Measurements from ENCODE around the gene WASF2.

The WASF2 gene

DNA sequence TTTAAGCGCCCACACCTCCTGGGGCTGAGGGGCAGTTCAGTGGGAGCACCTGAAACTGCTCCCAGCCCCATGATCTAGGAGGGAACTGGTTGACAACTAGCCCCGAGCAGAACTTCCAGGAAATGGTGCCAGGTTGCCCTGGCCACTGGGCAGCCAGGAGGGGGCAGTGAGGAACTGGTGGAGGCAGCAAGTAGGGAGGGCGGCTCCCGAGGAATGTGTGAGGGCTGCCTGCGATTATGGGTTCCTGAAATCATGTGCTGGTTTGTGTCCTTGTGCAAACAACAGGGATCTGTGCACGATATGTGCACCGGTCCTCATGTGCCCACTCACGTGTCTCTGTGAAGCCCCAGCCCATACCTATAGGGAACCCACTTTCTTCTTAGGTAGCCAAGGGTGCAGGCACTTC is 87.6 kb downstream of the WASF2 start:
- H3K36me3 ChIP-seq (ENCODE audit: control insufficient read depth in 2 of 2, insufficient read depth in 2 of 2, low read length in 2 of 2), result peaks cover 3 to 7% of the 10 kb centered on the region in 2 donors
- H3K4me3 ChIP-seq (ENCODE audit: low read length in 2 of 2), result peak overlapping the region in 1 of 2 donors; percentile 15
- peak overlapping the region in 1 of 2 donors; percentile 23 for H3K9ac ChIP-seq (ENCODE audit: low read length in 2 of 2)
- peaks cover 0 to 3% of the 10 kb centered on the region in 2 donors for H3K27me3 ChIP-seq (ENCODE audit: control insufficient read depth in 1 of 2, insufficient read depth in 2 of 2, low read length in 2 of 2)
- peaks cover 63% of the 10 kb centered on the region for H3K4me1 ChIP-seq (ENCODE audit: control insufficient read depth, insufficient read depth, low read length)
- H3K27ac ChIP-seq (ENCODE audit: low read length), result peak overlapping the region; percentile 81
- no peaks in the 10 kb centered on the region for H3K9me3 ChIP-seq (ENCODE audit: control insufficient read depth in 2 of 2, low read length in 2 of 2)

GRCh38 chr1:27400963-27401341 is 89.0 kb downstream of the WASF2 start:
- Histone ChIP-seq H3K36me3 (ENCODE audit: control insufficient read depth in 2 of 2, insufficient read depth in 2 of 2, low read length in 2 of 2) (no peaks in the 10 kb centered on the region), H3K4me3 (ENCODE audit: low read length in 2 of 2) (no peak overlapping the region), H3K4me1 (ENCODE audit: control insufficient read depth, insufficient read depth, low read length) (peaks cover 53% of the 10 kb centered on the region), H3K27ac (ENCODE audit: low read length) (no peak overlapping the region), H3K9me3 (ENCODE audit: control insufficient read depth in 2 of 2, low read length in 2 of 2) (no peaks in the 10 kb centered on the region), H3K27me3 (ENCODE audit: control insufficient read depth in 1 of 2, insufficient read depth in 2 of 2, low read length in 2 of 2) (peaks cover 0 to 3% of the 10 kb centered on the region in 2 donors), H3K9ac (ENCODE audit: low read length in 2 of 2) (no peak overlapping the region)

DNA sequence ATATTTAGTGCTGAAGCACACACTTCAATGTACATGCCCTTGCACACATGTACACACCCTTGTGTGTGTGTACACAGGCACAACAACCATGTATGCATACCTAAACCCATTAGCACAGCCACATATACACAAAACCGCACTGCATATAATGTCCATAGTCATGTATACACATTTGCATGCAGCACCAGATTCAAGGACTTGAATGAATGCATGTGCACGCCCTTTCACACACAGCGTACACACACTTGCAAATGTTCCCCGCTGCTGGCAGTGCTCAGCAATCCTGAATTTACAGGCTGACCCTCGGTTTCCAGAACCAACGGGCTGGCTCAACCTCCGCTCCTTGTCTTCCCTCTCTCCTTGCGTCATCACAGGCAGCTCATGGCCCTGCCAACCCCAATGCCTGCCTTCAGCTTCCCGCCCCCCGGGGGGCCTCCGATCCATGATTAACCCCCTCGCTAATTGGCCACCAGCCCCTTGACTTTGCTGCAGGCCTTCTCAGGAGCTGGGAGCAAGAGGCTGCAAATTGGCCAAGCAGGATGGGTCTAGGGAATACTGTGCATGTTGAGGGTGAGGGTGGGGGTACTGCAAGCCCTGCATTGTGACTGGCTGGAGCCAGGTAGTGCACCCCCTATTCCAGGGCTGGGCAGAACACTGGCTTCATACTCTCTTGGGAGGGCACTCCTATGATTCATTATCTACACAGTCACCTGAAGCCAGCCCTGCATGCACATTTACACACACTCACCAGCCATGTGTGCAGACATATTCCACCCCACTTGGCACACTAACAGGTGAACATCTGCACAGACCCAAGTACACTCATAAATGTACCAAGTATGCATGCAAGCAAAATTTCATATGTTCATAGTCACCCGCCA is 89.6 kb downstream of the WASF2 start:
- no peaks in the 10 kb centered on the region for H3K9me3 ChIP-seq (ENCODE audit: control insufficient read depth in 2 of 2, low read length in 2 of 2)
- no peak overlapping the region for H3K4me3 ChIP-seq (ENCODE audit: low read length in 2 of 2)
- peaks cover 47% of the 10 kb centered on the region for H3K4me1 ChIP-seq (ENCODE audit: control insufficient read depth, insufficient read depth, low read length)
- peaks cover 0 to 3% of the 10 kb centered on the region in 2 donors for H3K27me3 ChIP-seq (ENCODE audit: control insufficient read depth in 1 of 2, insufficient read depth in 2 of 2, low read length in 2 of 2)
- H3K27ac ChIP-seq (ENCODE audit: low read length), result no peak overlapping the region
- no peak overlapping the region for H3K9ac ChIP-seq (ENCODE audit: low read length in 2 of 2)
- H3K36me3 ChIP-seq (ENCODE audit: control insufficient read depth in 2 of 2, insufficient read depth in 2 of 2, low read length in 2 of 2), result no peaks in the 10 kb centered on the region

- Histone ChIP-seq H3K27ac (ENCODE audit: low read length) (no peak overlapping the region), H3K9me3 (ENCODE audit: control insufficient read depth in 2 of 2, low read length in 2 of 2) (no peaks in the 10 kb centered on the region), H3K9ac (ENCODE audit: low read length in 2 of 2) (no peak overlapping the region), H3K27me3 (ENCODE audit: control insufficient read depth in 1 of 2, insufficient read depth in 2 of 2, low read length in 2 of 2) (peaks cover 0 to 3% of the 10 kb centered on the region in 2 donors), H3K36me3 (ENCODE audit: control insufficient read depth in 2 of 2, insufficient read depth in 2 of 2, low read length in 2 of 2) (no peaks in the 10 kb centered on the region), H3K4me3 (ENCODE audit: low read length in 2 of 2) (no peak overlapping the region), H3K4me1 (ENCODE audit: control insufficient read depth, insufficient read depth, low read length) (peaks cover 40% of the 10 kb centered on the region)
Measured at GRCh38 chr1:27399251-27400025, 90.5 kb downstream of the WASF2 start.

GRCh38 chr1:27398405-27399149 is 91.4 kb downstream of the WASF2 start:
- Histone ChIP-seq H3K4me1 (ENCODE audit: control insufficient read depth, insufficient read depth, low read length) (peaks cover 32% of the 10 kb centered on the region), H3K9me3 (ENCODE audit: control insufficient read depth in 2 of 2, low read length in 2 of 2) (no peaks in the 10 kb centered on the region), H3K4me3 (ENCODE audit: low read length in 2 of 2) (no peak overlapping the region), H3K27me3 (ENCODE audit: control insufficient read depth in 1 of 2, insufficient read depth in 2 of 2, low read length in 2 of 2) (peaks cover 0 to 3% of the 10 kb centered on the region in 2 donors), H3K36me3 (ENCODE audit: control insufficient read depth in 2 of 2, insufficient read depth in 2 of 2, low read length in 2 of 2) (no peaks in the 10 kb centered on the region), H3K9ac (ENCODE audit: low read length in 2 of 2) (peak overlapping the region in 1 of 2 donors; percentile 42), H3K27ac (ENCODE audit: low read length) (no peak overlapping the region)

DNA sequence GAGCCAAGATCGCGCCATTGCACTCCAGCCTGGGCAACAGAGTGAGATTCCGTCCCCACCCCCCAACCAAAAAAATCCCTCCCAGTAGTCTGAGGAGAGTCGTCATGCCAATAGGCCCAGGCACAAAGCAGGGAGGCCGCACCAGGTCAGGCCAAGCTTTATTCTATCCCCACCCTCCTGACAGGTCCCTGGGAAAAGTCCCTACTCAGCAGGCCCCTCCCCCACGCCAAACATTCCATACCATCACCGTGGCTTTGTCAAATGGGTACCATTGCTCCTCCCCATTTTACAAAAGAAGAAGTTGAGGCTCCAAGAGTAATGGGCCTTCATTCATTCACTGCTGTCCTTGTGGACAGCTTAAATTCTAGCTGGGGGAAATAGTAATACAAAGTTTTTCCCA is 92.2 kb downstream of the WASF2 start:
- H3K27ac ChIP-seq (ENCODE audit: low read length), result no peak overlapping the region
- peaks cover 25% of the 10 kb centered on the region for H3K4me1 ChIP-seq (ENCODE audit: control insufficient read depth, insufficient read depth, low read length)
- H3K4me3 ChIP-seq (ENCODE audit: low read length in 2 of 2), result no peak overlapping the region
- peaks cover 0 to 3% of the 10 kb centered on the region in 2 donors for H3K27me3 ChIP-seq (ENCODE audit: control insufficient read depth in 1 of 2, insufficient read depth in 2 of 2, low read length in 2 of 2)
- no peaks in the 10 kb centered on the region for H3K9me3 ChIP-seq (ENCODE audit: control insufficient read depth in 2 of 2, low read length in 2 of 2)
- no peaks in the 10 kb centered on the region for H3K36me3 ChIP-seq (ENCODE audit: control insufficient read depth in 2 of 2, insufficient read depth in 2 of 2, low read length in 2 of 2)
- H3K9ac ChIP-seq (ENCODE audit: low read length in 2 of 2), result no peak overlapping the region

DNA sequence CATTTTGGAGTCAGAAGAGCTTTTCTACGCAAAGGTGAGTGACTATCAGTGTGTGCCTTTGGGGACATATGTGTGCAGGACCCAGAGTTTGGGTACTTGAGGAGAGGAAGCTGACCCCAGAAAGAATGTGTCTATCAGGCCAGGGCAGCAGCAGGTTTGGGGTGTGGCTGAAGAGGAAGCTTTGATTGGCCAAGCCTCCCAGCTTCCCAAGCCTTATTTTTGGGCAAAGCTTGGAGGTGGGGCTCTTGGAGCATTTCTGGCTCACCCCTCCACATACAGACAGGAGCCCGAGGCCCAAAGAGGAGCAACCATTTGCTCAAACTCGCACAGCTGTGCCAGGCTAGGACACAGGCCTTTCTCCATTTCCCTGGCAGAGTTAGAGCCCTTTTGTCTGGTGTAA is 92.9 kb downstream of the WASF2 start:
- peaks cover 0 to 3% of the 10 kb centered on the region in 2 donors for H3K27me3 ChIP-seq (ENCODE audit: control insufficient read depth in 1 of 2, insufficient read depth in 2 of 2, low read length in 2 of 2)
- peaks cover 25% of the 10 kb centered on the region for H3K4me1 ChIP-seq (ENCODE audit: control insufficient read depth, insufficient read depth, low read length)
- no peaks in the 10 kb centered on the region for H3K36me3 ChIP-seq (ENCODE audit: control insufficient read depth in 2 of 2, insufficient read depth in 2 of 2, low read length in 2 of 2)
- no peak overlapping the region for H3K27ac ChIP-seq (ENCODE audit: low read length)
- H3K9ac ChIP-seq (ENCODE audit: low read length in 2 of 2), result no peak overlapping the region
- H3K4me3 ChIP-seq (ENCODE audit: low read length in 2 of 2), result no peak overlapping the region
- H3K9me3 ChIP-seq (ENCODE audit: control insufficient read depth in 2 of 2, low read length in 2 of 2), result no peaks in the 10 kb centered on the region

GRCh38 chr1:27395441-27396195 is 94.3 kb downstream of the WASF2 start:
- peaks cover 0 to 3% of the 10 kb centered on the region in 2 donors for H3K27me3 ChIP-seq (ENCODE audit: control insufficient read depth in 1 of 2, insufficient read depth in 2 of 2, low read length in 2 of 2)
- no peak overlapping the region for H3K9ac ChIP-seq (ENCODE audit: low read length in 2 of 2)
- no peaks in the 10 kb centered on the region for H3K36me3 ChIP-seq (ENCODE audit: control insufficient read depth in 2 of 2, insufficient read depth in 2 of 2, low read length in 2 of 2)
- H3K4me1 ChIP-seq (ENCODE audit: control insufficient read depth, insufficient read depth, low read length), result peaks cover 27% of the 10 kb centered on the region
- H3K4me3 ChIP-seq (ENCODE audit: low read length in 2 of 2), result no peak overlapping the region
- H3K27ac ChIP-seq (ENCODE audit: low read length), result no peak overlapping the region
- no peaks in the 10 kb centered on the region for H3K9me3 ChIP-seq (ENCODE audit: control insufficient read depth in 2 of 2, low read length in 2 of 2)

DNA sequence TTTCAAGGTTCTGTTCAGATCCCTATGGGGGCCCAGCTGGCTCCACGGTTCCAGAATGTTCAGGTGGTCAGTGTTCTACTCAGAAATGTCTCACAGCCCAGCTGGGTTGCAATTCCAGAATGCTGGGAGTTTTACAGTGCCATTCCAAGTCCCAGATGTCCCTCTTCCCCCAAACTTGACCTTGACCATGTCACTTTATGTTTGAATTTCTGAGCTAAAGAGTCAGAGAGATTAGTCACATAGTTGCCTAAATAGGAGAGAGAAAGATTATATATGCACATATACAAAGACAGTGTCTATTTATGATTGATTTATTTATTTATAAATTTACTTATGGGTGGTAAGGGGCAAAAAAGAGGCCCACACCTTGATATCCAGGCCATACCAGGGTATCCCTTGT is 95.0 kb downstream of the WASF2 start:
- Histone ChIP-seq H3K4me3 (ENCODE audit: low read length in 2 of 2) (no peak overlapping the region), H3K27me3 (ENCODE audit: control insufficient read depth in 1 of 2, insufficient read depth in 2 of 2, low read length in 2 of 2) (peaks cover 0 to 3% of the 10 kb centered on the region in 2 donors), H3K9me3 (ENCODE audit: control insufficient read depth in 2 of 2, low read length in 2 of 2) (no peaks in the 10 kb centered on the region), H3K27ac (ENCODE audit: low read length) (no peak overlapping the region), H3K4me1 (ENCODE audit: control insufficient read depth, insufficient read depth, low read length) (peaks cover 24% of the 10 kb centered on the region), H3K36me3 (ENCODE audit: control insufficient read depth in 2 of 2, insufficient read depth in 2 of 2, low read length in 2 of 2) (no peaks in the 10 kb centered on the region), H3K9ac (ENCODE audit: low read length in 2 of 2) (no peak overlapping the region)

DNA sequence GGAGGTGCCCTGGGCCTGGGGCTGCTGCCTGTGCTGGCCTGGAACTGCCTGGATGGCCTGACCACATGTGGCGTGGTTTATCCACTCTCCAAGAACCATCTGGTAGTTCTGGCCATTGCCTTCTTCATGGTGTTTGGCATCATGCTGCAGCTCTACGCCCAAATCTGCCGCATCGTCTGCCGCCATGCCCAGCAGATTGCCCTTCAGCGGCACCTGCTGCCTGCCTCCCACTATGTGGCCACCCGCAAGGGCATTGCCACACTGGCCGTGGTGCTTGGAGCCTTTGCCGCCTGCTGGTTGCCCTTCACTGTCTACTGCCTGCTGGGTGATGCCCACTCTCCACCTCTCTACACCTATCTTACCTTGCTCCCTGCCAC is 95.7 kb downstream of the WASF2 start:
- peaks cover 20% of the 10 kb centered on the region for H3K4me1 ChIP-seq (ENCODE audit: control insufficient read depth, insufficient read depth, low read length)
- H3K4me3 ChIP-seq (ENCODE audit: low read length in 2 of 2), result no peak overlapping the region
- no peaks in the 10 kb centered on the region for H3K9me3 ChIP-seq (ENCODE audit: control insufficient read depth in 2 of 2, low read length in 2 of 2)
- no peaks in the 10 kb centered on the region for H3K36me3 ChIP-seq (ENCODE audit: control insufficient read depth in 2 of 2, insufficient read depth in 2 of 2, low read length in 2 of 2)
- peaks cover 0 to 3% of the 10 kb centered on the region in 2 donors for H3K27me3 ChIP-seq (ENCODE audit: control insufficient read depth in 1 of 2, insufficient read depth in 2 of 2, low read length in 2 of 2)
- no peak overlapping the region for H3K9ac ChIP-seq (ENCODE audit: low read length in 2 of 2)
- H3K27ac ChIP-seq (ENCODE audit: low read length), result no peak overlapping the region
